CD4-positive, CD25-positive, alpha-beta regulatory T cell (primary cell): ENCODE data around the gene SFPQ. TPM values are rescaled to one million over a fixed set of nuclear protein-coding genes. Genes with fewer than 3 reads are reported as not detected.
"Not testable (repeated sequence)": the region's sequence is repeated elsewhere in the genome, so short reads cannot be mapped to it uniquely, and the experiment has no call there.

Experiments used
- ATAC-seq, 2 donors: fragments of 150-1000 bp; cut with Tn5 transposase; one replicate each; pipeline ENCODE4 v1.10.0; 2021; ENCODE audit warnings: low read depth in 2 of 2, moderate number of reproducible peaks in 2 of 2, moderate library complexity in 1 of 2
- DNase-seq, 3 donors: peaks; one replicate each; pipeline versions ENCODE4 v3.0.0 to v3.0.0-alpha.2; 2012 to 2022; ENCODE audit warnings: mixed read lengths in 1 of 3
- H3K27ac ChIP-seq: one replicate; pipeline ENCODE4 v1.7.0; 2013; ENCODE audit warnings: mild to moderate bottlenecking, low read length; ENCODE audit not compliant: insufficient read depth, poor library complexity, severe bottlenecking
- H3K27me3 ChIP-seq: one replicate; pipeline ENCODE4 v1.7.0; 2013; ENCODE audit warnings: low read length; ENCODE audit not compliant: control insufficient read depth, insufficient read depth
- H3K36me3 ChIP-seq: one replicate; pipeline ENCODE4 v1.7.0; 2013; ENCODE audit warnings: mild to moderate bottlenecking, low read length, moderate library complexity; ENCODE audit not compliant: control insufficient read depth, insufficient read depth
- H3K4me1 ChIP-seq: 2 replicates; pipeline ENCODE4 v1.7.0; 2013; ENCODE audit warnings: mild to moderate bottlenecking, low read length; ENCODE audit not compliant: insufficient read depth, control insufficient read depth, poor library complexity, severe bottlenecking
- H3K4me3 ChIP-seq: one replicate; pipeline ENCODE4 v1.7.0; 2013; ENCODE audit warnings: low read depth, mild to moderate bottlenecking, low read length, moderate library complexity
- H3K9me3 ChIP-seq, 2 experiments: 1 replicate in 1 of 2; 2 replicates in 1 of 2; pipeline ENCODE4 v1.7.0; 2013; ENCODE audit warnings: low read length in 2 of 2, mild to moderate bottlenecking in 1 of 2, moderate library complexity in 1 of 2; ENCODE audit not compliant: control insufficient read depth in 2 of 2
- H3K27ac Mint-ChIP-seq, 3 donors: one replicate each; pipeline ENCODE4 v1.8.0; 2020 to 2022; ENCODE audit warnings: mild to moderate bottlenecking in 3 of 3, mixed read lengths in 3 of 3, moderate library complexity in 2 of 3
- H3K27me3 Mint-ChIP-seq: one replicate; pipeline ENCODE4 v1.8.0; 2022; ENCODE audit warnings: mild to moderate bottlenecking, mixed read lengths
- H3K36me3 Mint-ChIP-seq: one replicate; pipeline ENCODE4 v1.8.0; 2020; ENCODE audit warnings: mixed read lengths
- H3K4me1 Mint-ChIP-seq, 4 donors: one replicate each; pipeline ENCODE4 v1.8.0; 2020 to 2022; ENCODE audit warnings: mixed read lengths in 4 of 4, mild to moderate bottlenecking in 1 of 4
- H3K4me3 Mint-ChIP-seq, 4 donors: one replicate each; pipeline ENCODE4 v1.8.0; 2020 to 2022; ENCODE audit warnings: mild to moderate bottlenecking in 4 of 4, mixed read lengths in 4 of 4, moderate library complexity in 3 of 4
- H3K9me3 Mint-ChIP-seq, 7 donors: one replicate each; pipeline ENCODE4 v1.8.0; 2020 to 2022; ENCODE audit warnings: mixed read lengths in 7 of 7, mild to moderate bottlenecking in 3 of 7, moderate library complexity in 2 of 7
- polyA plus RNA-seq, 4 donors: library from polyadenylated mRNA; unstranded; fragments of 300-500 nt; fragmentation: Illumina TruSeq; gene quantifications; one replicate each; pipeline ENCODE4 v1.2.3, GENCODE V29; 2021
- total RNA-seq: library from RNA; stranded (reverse); gene quantifications from one replicate; pipeline ENCODE4 v1.2.3, GENCODE V29; 2022

Gene SFPQ, protein sequence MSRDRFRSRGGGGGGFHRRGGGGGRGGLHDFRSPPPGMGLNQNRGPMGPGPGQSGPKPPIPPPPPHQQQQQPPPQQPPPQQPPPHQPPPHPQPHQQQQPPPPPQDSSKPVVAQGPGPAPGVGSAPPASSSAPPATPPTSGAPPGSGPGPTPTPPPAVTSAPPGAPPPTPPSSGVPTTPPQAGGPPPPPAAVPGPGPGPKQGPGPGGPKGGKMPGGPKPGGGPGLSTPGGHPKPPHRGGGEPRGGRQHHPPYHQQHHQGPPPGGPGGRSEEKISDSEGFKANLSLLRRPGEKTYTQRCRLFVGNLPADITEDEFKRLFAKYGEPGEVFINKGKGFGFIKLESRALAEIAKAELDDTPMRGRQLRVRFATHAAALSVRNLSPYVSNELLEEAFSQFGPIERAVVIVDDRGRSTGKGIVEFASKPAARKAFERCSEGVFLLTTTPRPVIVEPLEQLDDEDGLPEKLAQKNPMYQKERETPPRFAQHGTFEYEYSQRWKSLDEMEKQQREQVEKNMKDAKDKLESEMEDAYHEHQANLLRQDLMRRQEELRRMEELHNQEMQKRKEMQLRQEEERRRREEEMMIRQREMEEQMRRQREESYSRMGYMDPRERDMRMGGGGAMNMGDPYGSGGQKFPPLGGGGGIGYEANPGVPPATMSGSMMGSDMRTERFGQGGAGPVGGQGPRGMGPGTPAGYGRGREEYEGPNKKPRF
- total RNA-seq (618 TPM), polyA plus RNA-seq (100 to 1,000 TPM; 111 to 135 (median 123) TPM)

DNA sequence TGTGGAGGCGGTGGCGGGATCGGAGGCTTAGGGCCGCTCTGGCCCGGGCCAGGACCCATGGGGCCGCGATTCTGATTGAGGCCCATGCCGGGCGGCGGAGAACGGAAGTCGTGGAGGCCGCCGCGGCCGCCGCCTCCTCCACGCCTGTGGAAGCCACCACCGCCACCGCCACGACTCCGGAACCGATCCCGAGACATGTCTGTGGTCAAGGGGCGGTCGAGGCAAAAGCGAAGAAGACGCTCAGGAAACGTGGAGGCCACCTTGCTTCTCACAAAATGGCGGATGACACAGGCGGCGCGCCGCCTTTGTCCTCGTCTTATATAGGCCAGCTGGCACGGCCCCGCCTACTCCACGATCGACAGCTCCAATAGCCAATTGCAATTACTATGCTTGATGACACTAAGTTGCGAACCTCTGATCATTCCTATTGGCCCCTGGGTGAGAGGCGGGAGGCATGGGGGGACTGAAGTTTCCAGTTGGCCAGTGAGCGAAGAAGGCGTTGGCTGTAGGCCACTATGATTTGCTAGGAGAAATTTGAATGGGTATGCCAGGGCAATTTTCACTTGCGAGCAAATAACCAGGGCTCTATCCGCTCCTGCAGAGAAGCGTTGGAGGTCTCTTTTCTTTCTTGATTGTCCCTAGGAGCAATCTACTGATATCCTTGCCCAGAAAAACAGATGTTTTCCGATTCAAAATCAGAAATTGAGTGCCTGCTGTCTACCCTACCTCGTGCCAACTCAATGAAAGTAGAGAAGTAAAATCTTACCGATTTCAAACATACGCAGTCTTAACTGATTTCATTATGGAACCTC, at the start of gene SFPQ:
Gene SFPQ, minus strand, starts transcription at position 293 of the 812 bp plus-strand sequence. Its CDS starts 96 bp downstream, at position 197.
- Histone ChIP-seq H3K4me3 (peak within 1 kb of the TSS; percentile 97), H3K27ac (peak within 1 kb of the TSS; percentile 98), H3K27me3 (no peaks in the 10 kb centered on the region), H3K4me1 (peaks cover 41% of the 10 kb centered on the region), H3K36me3 (peaks cover 33% of the 10 kb centered on the region), H3K9me3 (no peaks in the 10 kb centered on the region)
- H3K27me3 Mint-ChIP-seq = no peaks in the 10 kb centered on the region
- H3K36me3 Mint-ChIP-seq = peaks cover 37% of the 10 kb centered on the region
- peaks cover 0 to 2% (median 0%) of the 10 kb centered on the region in 7 donors for H3K9me3 Mint-ChIP-seq
- peak; percentile 94 to 99 (median 98) for DNase-seq
- peak within 1 kb of the TSS; percentile 96 to 99 (median 96) for H3K27ac Mint-ChIP-seq
- ATAC-seq = peak; percentile 92
- peaks cover 24 to 50% (median 40%) of the 10 kb centered on the region in 4 donors for H3K4me1 Mint-ChIP-seq
- peak within 1 kb of the TSS; percentile 97 to 99 (median 98) for H3K4me3 Mint-ChIP-seq

DNA sequence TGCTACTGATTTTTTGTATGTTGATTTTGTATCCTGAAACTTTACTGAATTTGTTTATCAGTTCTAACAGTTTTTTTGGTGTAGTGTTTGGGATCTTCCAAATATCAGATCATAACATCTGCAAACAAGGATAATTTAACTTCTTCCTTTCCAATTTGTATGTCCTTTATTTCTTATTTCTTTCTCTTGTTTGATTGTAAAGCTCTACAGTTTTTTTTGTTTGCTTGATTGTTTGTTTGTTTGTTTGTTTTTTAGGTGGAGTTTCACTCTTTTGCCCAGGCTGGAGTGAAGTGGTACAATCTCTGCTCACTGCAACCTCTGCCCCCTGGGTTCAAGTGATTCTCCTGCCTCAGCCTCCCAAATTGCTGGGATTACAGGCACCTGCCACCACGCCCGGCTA, 43.8 kb upstream of the SFPQ start:
- not testable (repeated sequence) for H3K4me1 Mint-ChIP-seq, H3K27ac Mint-ChIP-seq, H3K9me3 Mint-ChIP-seq, ATAC-seq, H3K4me3 Mint-ChIP-seq, H3K9me3 ChIP-seq, H3K36me3 ChIP-seq, H3K27ac ChIP-seq, H3K27me3 Mint-ChIP-seq, H3K27me3 ChIP-seq, H3K36me3 Mint-ChIP-seq, DNase-seq, H3K4me1 ChIP-seq, H3K4me3 ChIP-seq

DNA sequence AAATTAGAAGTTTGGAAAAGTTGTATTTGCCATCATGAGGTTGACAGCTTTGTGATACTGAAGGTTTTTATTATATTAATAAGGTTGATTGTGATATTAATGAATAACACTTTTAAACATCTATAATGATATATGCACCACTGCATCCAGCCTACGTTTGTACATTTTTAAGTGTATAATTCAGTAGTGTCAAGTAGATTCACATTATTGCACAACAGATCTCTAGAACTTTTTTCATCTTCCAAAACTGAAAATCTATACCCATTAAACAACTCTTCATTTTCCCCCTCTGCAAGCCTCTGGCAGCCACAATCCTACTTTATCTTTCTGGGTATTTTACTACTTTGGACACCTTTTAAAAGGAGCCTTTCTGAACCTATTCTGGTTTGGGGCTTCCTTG, 38.3 kb upstream of the SFPQ start:
- no peak overlapping the region for H3K27ac ChIP-seq
- H3K36me3 ChIP-seq = no peaks in the 10 kb centered on the region
- DNase-seq (no peak), ATAC-seq (no peak)
- Mint-ChIP-seq H3K36me3 (no peaks in the 10 kb centered on the region), H3K27me3 (peaks cover 4% of the 10 kb centered on the region), H3K4me3 (no peak overlapping the region), H3K4me1 (peaks cover 0 to 4% (median 2%) of the 10 kb centered on the region in 4 donors), H3K9me3 (no peaks in the 10 kb centered on the region), H3K27ac (no peak overlapping the region)
- H3K4me1 ChIP-seq = no peaks in the 10 kb centered on the region
- no peaks in the 10 kb centered on the region for H3K27me3 ChIP-seq
- no peaks in the 10 kb centered on the region for H3K9me3 ChIP-seq
- no peak overlapping the region for H3K4me3 ChIP-seq

DNA sequence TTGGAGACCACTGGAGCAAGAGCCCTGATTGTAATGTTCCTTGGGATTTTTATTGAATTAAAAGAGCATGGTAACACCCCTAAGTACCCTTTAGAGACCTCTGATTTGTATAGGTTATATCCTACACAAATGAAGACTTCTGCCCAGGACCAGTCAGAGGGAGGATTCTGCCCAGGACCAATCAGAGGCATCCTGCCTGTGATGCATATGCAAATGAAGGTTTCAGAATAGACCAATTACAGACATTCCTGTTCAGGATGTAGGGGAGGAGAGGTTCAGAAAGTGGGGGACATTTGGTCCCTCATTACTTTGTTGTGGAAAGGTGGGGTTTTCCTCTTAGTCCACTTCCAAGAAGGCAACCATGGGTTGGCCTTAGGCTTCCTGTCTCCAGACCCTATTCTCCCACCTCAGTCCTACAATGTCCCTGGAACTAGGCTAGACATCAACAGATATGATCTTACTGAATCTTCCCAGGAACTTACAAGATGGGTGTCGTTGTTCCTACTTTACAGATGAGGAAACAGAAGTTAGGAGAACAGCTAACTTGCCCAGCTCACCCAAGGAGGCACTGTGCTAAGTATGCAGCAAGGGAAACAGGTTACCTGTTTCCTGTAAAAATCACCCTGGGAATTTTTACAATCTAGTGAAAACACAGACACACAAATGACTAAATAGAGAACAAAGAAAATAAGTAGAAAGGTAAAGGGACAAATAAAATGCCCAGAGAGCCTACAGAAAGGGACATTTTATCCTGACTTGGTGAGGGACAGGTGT, 36.8 kb upstream of the SFPQ start:
- Histone ChIP-seq H3K9me3 (no peaks in the 10 kb centered on the region), H3K27ac (no peak overlapping the region), H3K4me3 (no peak overlapping the region), H3K36me3 (no peaks in the 10 kb centered on the region), H3K4me1 (no peaks in the 10 kb centered on the region), H3K27me3 (no peaks in the 10 kb centered on the region)
- no peak overlapping the region for H3K27ac Mint-ChIP-seq
- no peaks in the 10 kb centered on the region for H3K36me3 Mint-ChIP-seq
- no peaks in the 10 kb centered on the region for H3K9me3 Mint-ChIP-seq
- ATAC-seq (peak in 1 of 2 donors; percentile 22), DNase-seq (peak in 1 of 3 donors; percentile 14)
- H3K4me1 Mint-ChIP-seq = peaks cover 0 to 4% (median 2%) of the 10 kb centered on the region in 4 donors
- no peak overlapping the region for H3K4me3 Mint-ChIP-seq
- peaks cover 4% of the 10 kb centered on the region for H3K27me3 Mint-ChIP-seq

DNA sequence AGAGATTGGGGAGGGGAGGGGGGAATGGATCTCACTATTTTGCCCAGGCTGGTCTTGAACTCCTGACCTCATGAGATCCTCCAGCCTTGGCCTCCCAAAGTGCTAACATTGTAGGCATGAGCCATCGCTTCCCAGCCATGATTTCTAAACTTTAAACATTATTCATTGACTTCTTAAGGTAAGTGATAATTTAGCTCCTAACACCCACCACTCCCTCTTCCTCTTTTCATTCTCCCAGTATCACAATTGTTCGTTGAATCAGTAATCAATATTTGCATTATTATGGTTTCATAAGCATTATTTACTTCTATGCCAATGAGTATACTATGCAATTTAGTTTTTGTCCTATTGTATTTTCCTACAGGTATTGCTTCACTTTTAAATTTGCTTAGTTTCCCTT, 33.6 kb upstream of the SFPQ start:
- Histone ChIP-seq H3K9me3 (no peaks in the 10 kb centered on the region), H3K4me3 (no peak overlapping the region), H3K27me3 (no peaks in the 10 kb centered on the region), H3K4me1 (no peaks in the 10 kb centered on the region), H3K27ac (no peak overlapping the region), H3K36me3 (no peaks in the 10 kb centered on the region)
- Mint-ChIP-seq H3K27me3 (no peaks in the 10 kb centered on the region), H3K36me3 (no peaks in the 10 kb centered on the region), H3K4me1 (peaks cover 0 to 4% (median 2%) of the 10 kb centered on the region in 4 donors), H3K9me3 (no peaks in the 10 kb centered on the region), H3K27ac (no peak overlapping the region), H3K4me3 (no peak overlapping the region)
- ATAC-seq (no peak), DNase-seq (no peak)

DNA sequence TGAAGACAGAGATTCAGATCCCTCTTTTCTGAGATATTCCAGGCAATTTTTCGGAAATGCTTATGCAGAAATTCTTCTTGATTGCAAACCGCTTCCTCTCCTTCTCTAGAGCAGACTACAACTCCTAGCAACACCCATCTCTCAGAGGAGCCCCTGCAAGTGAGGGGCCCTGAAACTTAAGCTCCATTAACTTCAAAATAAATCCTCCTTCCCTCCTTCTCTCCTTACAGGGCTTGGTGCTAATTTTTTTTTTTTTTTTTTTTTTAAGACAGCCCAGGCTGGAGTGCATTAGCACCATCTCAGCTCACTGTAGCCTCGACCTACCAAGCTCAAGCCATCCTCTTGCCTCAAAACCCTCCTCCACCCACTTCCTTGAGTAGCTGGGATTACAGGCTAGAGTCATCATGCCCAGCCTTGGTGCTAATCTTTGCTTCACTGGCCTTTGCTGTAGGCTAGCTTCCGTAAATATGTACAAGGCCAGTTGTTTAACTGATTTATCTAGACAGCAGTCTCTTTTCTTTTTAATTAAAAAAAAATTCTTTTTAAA, 30.2 kb upstream of the SFPQ start:
- Mint-ChIP-seq H3K36me3 (no peaks in the 10 kb centered on the region), H3K4me1 (peaks cover 0 to 3% (median 0%) of the 10 kb centered on the region in 4 donors), H3K9me3 (no peaks in the 10 kb centered on the region), H3K27ac (no peak overlapping the region), H3K4me3 (no peak overlapping the region), H3K27me3 (peaks cover 4% of the 10 kb centered on the region)
- H3K27ac ChIP-seq = no peak overlapping the region
- no peaks in the 10 kb centered on the region for H3K9me3 ChIP-seq
- H3K4me3 ChIP-seq = no peak overlapping the region
- no peaks in the 10 kb centered on the region for H3K4me1 ChIP-seq
- H3K27me3 ChIP-seq = no peaks in the 10 kb centered on the region
- ATAC-seq = no peak
- no peak for DNase-seq
- no peaks in the 10 kb centered on the region for H3K36me3 ChIP-seq
